ENCODE data around the gene KREMEN1.

Gene KREMEN1

GRCh38 chr22:29154364-29155048 lies 81.7 kb downstream of the KREMEN1 start:
- DNase-seq, result peak; percentile 56

- DNase-seq, result no peak
Observed at GRCh38 chr22:29155966-29156365, 83.1 kb downstream of the KREMEN1 start.

- DNase-seq, result no peak
Observed at GRCh38 chr22:29156507-29156906, 83.7 kb downstream of the KREMEN1 start.

- no peak for DNase-seq
Observed at GRCh38 chr22:29157759-29158535, 85.1 kb downstream of the KREMEN1 start.

- DNase-seq, result no peak
Observed at GRCh38 chr22:29158546-29158945, 85.7 kb downstream of the KREMEN1 start.

GRCh38 chr22:29163808-29164207 lies 91.0 kb downstream of the KREMEN1 start:
- no peak for DNase-seq

GRCh38 chr22:29165321-29166060 lies 92.7 kb downstream of the KREMEN1 start:
- no peak for DNase-seq

GRCh38 chr22:29166180-29166579 lies 93.3 kb downstream of the KREMEN1 start:
- no peak for DNase-seq

- no peak for DNase-seq
Observed at GRCh38 chr22:29167032-29167911, 94.4 kb downstream of the KREMEN1 start.

- no peak for DNase-seq
Observed at GRCh38 chr22:29171721-29172120, 98.9 kb downstream of the KREMEN1 start.

GRCh38 chr22:29172216-29172615 lies 99.4 kb downstream of the KREMEN1 start:
- DNase-seq, result no peak

GRCh38 chr22:29175312-29175835 lies 102.5 kb downstream of the KREMEN1 start:
- DNase-seq, result no peak

GRCh38 chr22:29183971-29184848 lies 111.4 kb downstream of the KREMEN1 start:
- no peak for DNase-seq

GRCh38 chr22:29184849-29185490 lies 112.1 kb downstream of the KREMEN1 start:
- DNase-seq, result no peak

- DNase-seq, result no peak
Observed at GRCh38 chr22:29186302-29186701, 113.5 kb downstream of the KREMEN1 start.

- DNase-seq, result no peak
Observed at GRCh38 chr22:29187831-29188230, 115.0 kb downstream of the KREMEN1 start.

- no peak for DNase-seq
Observed at GRCh38 chr22:29190051-29190450, 117.2 kb downstream of the KREMEN1 start.

GRCh38 chr22:29190918-29191317 lies 118.1 kb downstream of the KREMEN1 start:
- no peak for DNase-seq

GRCh38 chr22:29193021-29193420 lies 120.2 kb downstream of the KREMEN1 start:
- DNase-seq, result no peak

- no peak for DNase-seq
Observed at GRCh38 chr22:29194184-29194583, 121.3 kb downstream of the KREMEN1 start.

Measured in effector CD8-positive, alpha-beta T cell (primary cell).